Vagina (tissue), 2 donors: ENCODE measurements around the gene CTU1.

ENCODE experiments used
- POLR2A ChIP-seq, 2 donors: fragments of 450-650 bp; IDR thresholded peaks; one replicate each; pipeline ENCODE4 v1.6.1; 2017; ENCODE audit warnings: antibody characterized with exemption in 2 of 2, mild to moderate bottlenecking in 2 of 2, moderate library complexity in 2 of 2
- POLR2AphosphoS5 ChIP-seq, 2 donors: sonication (generic); formaldehyde crosslinking; IDR thresholded peaks; one replicate each; pipeline ENCODE4 v1.9.0; 2017; ENCODE audit warnings: antibody characterized with exemption in 2 of 2, mild to moderate bottlenecking in 2 of 2, low read depth in 1 of 2; ENCODE audit not compliant: insufficient read depth in 1 of 2
- TF ChIP-seq, protein P1 (sequence below), 3 experiments: fragments of 450-650 bp in 2 of 3; fragments of 200-600 bp in 1 of 3; sonication (generic) in 1 of 3; IDR thresholded peaks; one replicate each; pipeline ENCODE4 v1.5.1; 2017 to 2019; ENCODE audit warnings: antibody characterized with exemption in 3 of 3, mild to moderate bottlenecking in 2 of 3, moderate library complexity in 2 of 3

DNA sequence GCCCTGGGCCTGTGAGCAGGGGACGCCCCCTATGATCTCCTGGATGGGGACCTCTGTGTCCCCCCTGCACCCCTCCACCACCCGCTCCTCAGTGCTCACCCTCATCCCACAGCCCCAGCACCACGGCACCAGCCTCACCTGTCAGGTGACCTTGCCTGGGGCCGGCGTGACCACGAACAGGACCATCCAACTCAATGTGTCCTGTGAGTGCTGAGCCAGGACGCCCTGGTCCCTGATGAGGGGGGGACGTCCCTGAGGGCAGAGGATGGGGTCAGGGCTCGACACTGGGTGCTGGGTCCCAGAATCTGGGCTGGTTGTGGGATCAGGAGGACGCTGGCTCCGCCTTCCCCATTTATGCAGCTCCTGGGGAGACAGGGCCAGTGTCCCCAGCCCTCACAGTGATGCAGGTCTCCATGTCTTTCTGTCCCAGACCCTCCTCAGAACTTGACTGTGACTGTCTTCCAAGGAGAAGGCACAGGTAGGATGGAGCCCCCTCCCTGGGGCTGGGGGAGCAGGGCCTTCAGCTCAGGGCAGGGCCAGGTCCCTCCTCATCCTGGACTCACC is 36.4 kb upstream of the CTU1 start:
- TF ChIP-seq, protein P1, sequence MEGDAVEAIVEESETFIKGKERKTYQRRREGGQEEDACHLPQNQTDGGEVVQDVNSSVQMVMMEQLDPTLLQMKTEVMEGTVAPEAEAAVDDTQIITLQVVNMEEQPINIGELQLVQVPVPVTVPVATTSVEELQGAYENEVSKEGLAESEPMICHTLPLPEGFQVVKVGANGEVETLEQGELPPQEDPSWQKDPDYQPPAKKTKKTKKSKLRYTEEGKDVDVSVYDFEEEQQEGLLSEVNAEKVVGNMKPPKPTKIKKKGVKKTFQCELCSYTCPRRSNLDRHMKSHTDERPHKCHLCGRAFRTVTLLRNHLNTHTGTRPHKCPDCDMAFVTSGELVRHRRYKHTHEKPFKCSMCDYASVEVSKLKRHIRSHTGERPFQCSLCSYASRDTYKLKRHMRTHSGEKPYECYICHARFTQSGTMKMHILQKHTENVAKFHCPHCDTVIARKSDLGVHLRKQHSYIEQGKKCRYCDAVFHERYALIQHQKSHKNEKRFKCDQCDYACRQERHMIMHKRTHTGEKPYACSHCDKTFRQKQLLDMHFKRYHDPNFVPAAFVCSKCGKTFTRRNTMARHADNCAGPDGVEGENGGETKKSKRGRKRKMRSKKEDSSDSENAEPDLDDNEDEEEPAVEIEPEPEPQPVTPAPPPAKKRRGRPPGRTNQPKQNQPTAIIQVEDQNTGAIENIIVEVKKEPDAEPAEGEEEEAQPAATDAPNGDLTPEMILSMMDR (IDR thresholded peaks at IDR 0.05), result no peak
- TF ChIP-seq POLR2A (IDR thresholded peaks at IDR 0.05) (no peak), POLR2AphosphoS5 (IDR thresholded peaks at IDR 0.05; ENCODE audit: insufficient read depth in 1 of 2, low read depth in 1 of 2) (no peak)
